ENCODE data around the gene ADD3. TPM values are rescaled to one million over a fixed set of nuclear protein-coding genes. Genes with fewer than 3 reads are reported as not detected.
"Not testable (repeated sequence)": the region's sequence is repeated elsewhere in the genome, so short reads cannot be mapped to it uniquely, and the experiment has no call there.

The ADD3 gene
- total RNA-seq, 1 donor from 2014 or later, result 401 TPM

DNA sequence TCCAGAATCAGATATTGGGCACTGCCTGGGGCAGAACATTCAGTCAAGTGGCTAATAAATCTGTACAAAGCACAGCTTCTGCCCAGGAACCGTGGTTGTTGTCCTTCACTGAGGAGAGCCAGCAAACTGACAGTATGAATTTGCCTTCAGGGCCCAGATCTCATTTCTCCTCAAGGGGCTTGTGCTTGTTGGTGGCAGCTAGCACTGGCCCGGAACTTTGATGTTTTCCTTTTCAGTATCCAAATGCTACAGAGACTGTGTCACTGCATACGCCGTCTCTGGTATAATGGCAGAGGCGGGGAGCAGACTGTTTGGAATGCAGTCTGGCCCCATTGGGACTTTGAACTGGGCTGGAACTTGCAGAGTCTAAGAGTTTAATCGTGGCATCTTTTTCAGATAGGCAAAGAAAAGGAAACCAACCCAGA, 30.4 kb upstream of the ADD3 start:
- no peak for DNase-seq

DNA sequence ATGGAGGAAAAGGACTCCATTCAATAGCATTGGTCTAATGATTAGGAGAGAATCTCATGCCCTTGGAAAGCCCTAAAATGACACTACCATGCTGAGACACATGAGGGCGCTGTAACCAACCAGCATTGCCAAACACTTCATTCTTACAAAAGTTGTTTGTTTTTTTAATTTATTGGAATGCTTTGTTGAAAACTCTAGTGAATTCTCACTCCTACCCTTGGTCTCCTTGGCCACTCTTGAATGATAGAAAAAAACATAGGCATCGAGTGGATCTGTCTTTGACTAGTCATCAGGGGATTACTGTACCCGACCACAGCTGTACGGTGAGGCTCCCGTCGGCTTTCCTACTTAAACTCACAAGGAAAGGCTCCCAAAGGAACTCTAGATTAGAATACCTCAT, 29.3 kb upstream of the ADD3 start:
- peak; percentile 75 for DNase-seq

DNA sequence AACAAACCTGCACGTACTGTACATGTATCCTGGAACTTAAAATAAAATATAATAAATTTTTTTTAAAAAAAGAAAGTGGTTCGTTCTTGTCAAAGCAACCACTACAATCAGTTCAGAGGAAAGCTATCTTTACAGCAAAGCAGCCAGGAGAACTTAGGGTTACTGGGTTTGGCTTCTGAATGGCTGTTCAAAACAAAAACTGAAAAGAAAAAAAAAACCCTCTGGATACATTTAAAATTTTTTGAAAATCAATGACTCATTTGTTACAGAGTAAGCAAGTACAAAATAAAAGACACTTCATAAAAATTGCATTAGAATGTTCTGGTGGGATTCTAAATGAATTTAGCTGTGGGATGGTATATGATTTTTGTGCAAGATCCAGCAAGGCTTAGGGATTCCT, 28.6 kb upstream of the ADD3 start:
- DNase-seq, result no peak

DNA sequence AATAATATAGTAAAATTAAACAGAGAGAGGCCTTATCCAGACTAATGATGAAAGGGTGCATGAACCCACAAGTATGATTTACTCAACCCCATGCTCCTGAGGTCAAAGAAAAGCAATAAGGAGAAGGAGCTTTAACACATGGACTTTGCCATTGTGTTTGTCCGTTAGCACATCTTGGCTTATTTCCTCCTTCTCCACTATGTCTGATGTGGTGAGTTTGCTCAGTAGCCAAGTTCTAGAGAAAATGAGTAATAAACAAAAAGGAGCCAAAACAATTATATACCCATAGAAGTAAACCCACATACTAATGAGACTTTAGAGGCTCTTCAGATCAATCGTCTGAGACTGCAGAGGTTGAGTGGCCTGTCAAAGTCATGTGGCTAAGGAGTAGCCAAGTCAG, 26.1 kb upstream of the ADD3 start:
- no peak for DNase-seq

DNA sequence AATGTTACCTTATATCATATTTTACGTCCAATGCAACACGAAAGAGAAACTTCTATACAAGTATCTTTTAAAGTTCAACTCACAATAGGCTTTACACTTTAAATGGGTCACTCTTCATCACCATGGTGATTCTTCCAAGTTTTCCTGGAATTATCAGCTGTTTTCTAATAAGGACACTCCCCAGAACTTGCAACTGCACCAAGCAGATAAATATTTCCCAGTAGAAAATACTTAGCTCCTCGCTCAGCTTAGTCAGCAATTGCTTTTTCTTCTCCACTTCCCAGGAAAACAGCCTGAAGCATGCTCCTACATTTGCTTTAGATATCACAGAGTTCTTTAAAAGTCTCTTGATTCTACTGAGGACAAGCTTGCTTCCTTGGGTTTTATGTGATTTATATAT, 25.7 kb upstream of the ADD3 start:
- DNase-seq, result no peak

DNA sequence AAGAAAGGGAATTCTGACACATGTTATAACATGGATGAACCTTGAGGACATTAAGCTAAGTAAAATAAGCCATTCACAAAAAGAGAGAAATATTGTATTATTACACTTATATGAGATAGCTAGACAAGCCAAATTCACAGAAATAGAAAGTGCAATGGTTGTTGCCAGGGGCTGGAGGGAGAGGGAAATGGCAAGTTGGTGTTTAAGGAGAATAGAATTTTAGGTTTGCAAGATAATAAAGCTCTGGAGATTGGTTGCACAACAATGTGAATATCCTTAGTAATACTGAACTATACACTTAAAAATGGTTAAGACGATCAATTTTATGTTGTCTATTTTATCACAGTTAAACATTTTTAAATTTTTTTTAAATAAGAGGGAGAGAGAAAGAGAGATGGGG, 25.0 kb upstream of the ADD3 start:
- DNase-seq, result no peak

DNA sequence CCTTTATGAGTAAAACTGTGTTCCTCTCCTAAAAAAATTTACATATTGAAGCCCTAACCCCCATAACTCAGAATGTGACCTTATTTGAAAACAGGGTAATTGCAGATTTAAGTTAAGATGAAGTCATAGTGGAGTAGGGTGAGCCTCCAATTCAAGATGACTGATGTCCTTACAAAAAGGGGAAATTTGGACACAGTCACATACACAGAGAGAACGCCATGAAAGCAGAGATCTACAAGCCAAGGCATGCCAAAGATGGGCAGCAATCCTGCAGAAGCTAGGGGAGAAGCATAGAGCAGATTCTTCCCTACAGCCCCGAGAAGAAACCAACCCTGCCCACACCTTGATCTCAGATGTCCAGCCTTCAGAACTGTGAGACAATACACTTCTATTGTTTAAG, 23.8 kb upstream of the ADD3 start:
- DNase-seq, result no peak

DNA sequence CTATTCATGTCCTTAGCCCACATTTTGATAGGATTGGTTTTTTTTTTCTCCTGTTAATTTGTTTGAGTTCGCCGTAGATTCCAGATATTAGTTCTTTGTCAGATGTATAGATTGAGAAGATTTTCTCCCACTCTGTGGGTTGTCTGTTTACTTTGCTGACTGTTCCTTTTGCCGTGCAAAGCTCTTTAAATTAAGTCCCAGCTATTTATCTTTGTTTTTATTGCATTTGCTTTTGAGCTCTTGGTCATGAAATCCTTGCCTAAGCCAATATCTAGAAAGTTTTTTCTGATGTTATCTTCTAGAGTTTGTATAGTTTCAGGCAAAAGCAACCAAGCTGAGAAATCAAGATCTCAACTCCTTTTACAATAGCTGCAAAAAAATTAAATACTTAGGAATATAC, 22.0 kb upstream of the ADD3 start:
- not testable (repeated sequence) for DNase-seq

DNA sequence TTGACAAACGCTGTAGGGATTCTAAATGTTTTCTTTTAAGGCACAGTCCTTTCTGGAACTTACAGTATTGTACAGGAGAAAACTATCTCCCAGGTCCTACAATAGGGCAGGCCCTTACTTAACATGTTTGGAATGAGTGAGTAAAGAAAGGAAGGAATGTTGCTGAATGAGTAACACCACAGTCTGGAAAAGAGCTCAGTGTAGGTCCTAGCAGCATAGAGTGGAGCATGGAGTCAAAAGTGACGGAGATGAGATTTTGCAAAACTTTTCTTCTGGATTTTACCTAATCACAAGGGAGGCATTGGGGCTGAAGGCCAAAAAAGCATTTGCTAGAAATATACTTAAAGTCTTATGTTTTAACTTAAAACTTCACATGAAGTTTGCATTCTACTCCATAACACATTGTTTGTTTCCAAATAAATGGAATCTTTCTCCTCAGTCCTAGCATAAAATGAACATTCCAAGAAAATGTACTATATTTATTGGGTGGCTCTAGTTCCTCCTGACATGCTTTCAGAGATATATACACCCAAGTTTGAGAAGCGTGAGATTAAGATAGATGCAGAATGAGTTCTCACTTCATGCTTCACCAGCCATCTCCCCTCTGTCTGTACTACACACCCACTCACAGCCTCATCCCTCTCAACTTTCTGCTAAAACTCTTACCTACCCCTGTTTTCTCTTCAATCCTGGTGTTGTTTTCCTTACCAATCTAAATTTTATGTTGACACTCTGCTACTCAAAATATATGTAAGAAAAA, 20.2 kb upstream of the ADD3 start:
- DNase-seq, result no peak

DNA sequence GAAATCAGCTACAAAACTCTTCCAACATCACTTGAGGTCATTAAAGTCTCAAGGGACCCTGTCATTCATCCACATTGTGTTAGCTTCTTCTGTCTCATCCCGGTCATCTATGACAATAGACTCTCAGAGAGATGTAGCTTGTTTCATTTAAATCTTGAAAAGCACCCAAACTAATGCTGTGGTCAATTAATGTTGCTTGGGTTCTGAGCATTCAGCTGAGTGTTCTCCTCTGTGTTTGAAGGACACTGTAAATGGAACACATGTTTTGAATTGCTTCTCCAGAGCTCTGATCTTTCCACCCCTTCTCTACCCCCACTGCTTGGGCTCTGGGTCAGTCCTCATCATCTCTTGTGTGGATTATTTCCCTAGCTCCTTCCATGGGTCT, 19.6 kb upstream of the ADD3 start:
- DNase-seq, result no peak

DNA sequence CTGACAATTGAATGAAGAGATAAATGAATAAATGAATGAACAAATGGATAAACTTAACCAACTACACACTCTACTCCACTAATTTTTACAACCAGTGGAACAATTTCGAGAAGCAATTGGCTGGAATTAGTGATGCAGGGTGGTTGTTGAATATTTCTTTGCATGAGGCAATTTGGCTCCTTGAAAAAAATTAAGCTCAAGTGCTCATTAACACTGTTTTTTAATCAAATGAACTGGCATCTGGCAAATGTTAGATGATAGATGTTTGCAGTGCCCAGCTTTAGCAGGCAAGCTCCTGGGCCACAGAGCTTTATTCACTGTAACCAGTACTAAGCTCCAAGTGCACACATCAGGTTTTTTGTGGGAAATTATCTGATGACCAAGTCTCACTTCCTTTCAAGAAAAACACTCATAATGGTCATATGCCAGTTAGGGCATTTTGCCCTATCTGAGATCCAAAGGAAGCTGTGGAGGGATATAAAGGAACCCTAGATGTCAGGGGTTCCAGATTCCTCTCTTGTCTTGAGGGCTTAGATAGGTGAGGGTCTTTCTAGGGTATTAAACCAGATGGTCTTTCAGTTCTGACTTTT, 16.4 kb upstream of the ADD3 start:
- peak; percentile 28 for DNase-seq

DNA sequence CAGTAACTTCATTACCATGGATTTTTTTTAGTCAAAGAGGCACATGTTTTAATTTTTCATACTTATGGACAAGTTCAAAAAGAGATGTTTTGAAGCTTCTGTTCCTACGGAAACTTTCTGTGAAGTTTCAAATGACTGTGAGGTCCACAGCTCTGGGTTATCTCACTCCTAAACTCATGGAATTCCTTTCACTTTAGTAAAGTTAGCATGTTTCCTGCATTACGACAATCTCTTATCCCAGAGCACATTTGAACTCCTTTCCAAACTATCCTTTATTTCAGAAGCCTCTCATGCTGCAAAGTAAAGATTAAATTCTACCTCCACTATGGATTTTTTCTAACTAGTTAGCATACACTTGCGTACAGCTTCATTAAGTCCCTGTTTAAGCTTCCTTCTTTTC, 15.3 kb upstream of the ADD3 start:
- peak; percentile 35 for DNase-seq

DNA sequence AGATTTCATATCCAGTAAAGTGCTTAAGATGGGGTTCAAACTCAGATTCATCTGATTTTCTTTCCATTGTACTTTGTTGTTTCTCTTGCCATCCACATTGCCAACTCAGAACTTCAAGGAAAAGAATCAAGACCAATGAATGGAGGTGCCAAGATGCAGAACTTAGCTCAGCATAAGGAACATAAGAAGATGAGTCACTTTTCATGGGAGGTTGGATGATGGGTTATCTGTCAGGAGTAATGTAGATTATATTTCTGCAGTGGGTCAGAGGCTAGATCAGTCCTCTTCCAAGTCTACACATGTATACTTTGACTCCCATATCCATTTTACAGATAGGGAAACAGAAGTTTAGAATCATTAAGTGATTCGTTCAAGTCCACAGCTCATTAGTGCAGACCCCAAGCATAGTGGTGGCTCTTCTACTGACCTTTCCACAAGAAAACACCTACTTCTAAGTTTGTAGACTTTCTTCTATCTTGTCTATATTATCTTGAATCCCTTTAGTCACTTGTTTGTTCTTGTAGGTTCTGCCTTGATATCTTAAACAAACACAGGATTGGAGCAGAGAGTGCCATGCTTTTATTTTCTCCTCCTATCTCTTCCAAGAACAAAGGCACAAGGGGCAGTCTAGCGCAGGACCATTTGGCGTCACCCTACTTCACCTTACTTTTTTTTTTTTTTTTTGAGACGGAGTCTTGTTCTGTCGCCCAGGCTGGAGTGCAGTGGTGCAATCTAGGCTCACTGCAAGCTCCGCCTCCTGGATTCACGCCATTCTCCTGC, 14.0 kb upstream of the ADD3 start:
- DNase-seq, result no peak

DNA sequence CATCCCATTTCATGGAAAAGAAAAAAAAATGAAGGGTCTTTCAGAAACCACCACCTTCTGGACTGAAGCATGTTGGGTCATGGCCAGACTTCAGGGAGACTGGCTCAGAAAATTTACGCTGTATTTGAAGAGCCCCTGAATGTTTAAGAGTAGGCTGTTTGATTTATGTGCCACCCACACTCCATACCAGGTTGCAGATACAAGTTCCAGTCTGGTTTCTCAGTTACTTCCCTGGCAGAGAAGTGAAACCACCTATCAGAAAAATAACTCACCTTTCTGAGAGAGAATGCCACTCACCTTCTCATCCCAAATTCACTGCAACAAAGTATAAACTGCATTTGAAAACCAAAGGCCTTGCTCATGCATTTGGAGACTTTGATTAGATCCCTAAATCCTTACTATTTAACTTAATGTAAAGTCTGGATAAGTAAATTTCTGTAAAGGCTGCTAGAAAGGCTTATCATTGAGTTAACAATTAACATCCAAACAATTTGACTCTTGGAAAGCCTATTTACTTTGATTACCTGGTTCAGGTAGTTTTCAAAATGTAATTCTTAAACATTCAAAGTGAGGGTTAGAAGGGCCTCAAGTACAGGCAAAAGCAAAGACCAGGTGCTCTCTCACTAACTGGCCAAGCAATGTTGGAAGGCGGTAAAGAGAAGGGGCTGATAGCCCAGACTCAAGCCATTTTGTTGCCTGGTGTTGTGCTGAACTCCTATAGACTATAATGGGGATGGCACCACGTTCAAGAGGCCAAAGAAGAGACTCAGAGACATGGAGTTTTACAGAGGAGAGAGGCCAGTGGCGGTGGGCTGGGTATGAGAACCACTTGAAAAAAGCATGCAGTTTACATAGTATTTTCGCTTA, 12.8 kb upstream of the ADD3 start:
- DNase-seq, result no peak

DNA sequence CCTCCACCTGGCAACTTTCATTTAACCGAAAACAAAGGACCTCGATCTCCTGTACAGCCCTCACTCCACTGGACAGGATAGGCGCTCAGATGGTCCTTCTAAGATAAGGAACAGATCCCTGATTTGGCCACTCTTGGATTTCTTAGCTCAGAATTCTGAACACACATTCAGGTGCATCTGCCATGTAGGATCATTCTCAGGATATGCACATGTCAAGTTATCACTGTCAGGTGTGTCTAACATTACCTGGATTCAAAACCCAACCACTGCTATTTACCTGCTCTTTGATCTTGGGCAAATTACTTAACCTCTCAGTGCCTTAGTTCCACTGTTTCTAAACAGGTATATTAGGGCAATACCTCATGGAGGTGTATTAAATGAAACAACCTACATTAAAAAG, 12.2 kb upstream of the ADD3 start:
- DNase-seq, result no peak

DNA sequence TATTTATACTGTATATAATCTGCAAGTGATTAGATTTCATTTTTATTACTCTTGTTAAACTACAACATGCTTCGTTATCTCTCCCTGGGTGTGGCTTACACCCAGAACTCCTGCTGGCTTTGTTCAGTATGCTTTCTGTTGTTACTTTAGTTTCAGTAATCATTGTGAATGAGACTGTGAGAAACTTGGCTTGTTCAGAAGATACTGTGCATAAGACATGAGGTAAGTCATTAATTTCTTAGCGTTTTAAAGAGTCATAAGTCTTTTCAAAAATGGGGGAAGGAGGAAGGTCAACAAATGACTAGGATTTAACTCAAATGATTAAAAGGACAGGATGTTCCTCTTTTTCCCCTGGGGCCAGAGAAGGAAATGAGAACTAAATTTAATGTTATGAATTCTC, 11.6 kb upstream of the ADD3 start:
- DNase-seq, result no peak

DNA sequence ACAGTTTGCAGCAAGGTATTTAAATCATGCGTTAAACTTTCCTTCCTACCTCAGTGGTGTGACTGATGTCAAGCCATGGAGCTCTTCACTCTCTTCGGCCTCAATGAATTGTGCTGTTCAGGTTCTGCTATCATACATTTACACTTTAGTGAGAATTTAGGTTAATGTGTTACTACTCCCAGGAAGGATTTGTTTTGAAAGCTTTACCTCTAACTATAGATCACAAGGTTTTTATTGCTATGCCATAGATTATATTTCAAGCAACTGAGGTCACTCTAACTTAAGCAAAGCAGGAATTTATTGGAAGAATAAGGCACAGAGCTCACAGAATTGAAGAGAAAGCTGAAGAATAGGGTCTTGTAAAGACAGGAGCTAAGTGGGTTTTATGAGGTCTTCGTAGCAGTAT, 11.0 kb upstream of the ADD3 start:
- no peak for DNase-seq

DNA sequence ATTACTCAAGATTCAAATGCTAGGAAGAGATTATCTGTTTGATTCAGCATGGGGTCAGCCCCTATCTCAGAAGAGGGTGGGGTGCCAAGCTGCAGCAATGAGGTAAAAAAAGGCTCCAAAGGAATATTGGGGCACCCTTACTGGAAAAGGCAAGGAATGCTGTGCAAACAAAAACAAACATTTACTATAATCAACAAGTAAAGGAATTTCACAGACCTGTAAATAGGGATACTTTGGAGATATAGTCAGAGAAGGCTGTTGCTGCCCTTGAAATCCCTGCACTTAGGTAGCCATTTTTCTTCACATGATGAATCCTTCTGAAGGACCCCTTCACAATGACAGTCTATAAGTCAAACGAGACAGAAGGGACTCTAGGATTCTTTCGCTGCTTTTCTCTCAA, 10.6 kb upstream of the ADD3 start:
- no peak for DNase-seq

DNA sequence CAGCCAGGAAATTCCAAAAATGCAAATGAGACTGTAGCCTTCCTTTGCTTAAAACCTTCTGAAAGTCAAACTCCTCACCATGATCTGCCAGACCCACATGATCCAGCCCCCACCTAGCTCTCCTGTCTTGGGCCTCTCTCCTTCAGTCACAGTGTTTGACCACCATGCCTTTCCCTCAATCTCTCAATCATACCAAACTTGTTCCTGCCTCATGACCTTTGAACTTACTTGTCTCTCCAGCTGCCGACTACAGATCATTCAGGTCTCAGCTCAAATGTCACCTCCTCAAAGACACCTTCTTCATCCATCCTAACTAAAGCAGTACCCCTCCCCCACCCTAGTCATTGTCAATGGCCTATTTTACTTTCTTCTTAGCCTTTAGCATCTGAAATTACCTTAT, 9.3 kb upstream of the ADD3 start:
- DNase-seq, result no peak

DNA sequence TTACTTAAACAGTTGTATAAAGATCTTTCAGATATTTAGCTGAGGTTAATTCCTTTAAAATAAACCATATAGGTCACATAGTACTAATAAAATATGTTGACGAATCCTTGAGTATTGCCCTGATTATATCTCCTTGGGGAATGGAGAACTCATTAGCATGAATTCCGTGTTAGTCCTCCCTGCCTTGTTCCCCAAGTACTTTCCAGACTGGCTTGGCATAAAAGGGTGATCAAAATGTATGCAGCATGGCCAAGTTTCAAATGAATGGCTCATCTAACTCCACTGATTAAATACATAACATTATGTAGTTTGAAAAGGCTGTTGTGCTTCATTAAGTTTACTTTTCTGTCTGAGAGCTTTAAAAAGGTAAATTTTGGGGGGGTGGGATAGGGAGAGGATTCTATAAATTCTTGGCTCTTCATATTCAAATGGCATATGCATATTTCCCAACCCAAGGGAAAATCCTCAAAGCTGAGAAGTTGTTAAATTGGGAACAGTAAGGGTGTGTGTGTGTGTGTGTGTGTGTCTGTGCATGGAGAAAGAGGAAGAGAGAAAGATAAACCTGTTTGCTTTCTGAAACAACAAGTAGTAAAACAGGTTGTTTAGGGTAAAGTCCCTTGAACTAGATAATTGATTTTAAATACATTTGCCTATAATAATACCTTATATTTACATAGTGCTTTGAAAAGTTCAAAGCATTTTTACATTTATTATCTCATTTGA, 4.8 kb upstream of the ADD3 start:
- no peak for DNase-seq

DNA sequence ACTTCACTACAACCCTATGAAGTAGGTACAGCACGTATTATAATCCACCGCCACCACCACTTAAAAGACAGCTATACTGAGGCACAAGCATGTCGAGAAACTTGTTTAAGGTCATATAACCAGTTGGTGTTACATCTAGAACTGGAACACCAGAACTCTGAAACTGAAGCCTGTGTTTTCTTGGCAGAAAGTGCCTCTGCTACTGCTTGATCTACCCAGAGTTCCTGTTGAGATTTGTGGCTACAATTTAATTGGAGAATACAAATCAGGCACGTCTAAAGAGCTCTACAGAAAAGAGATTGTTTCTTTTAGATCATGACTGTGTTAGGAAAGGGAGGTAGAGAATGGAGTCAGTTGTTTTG, 4.3 kb upstream of the ADD3 start:
- no peak for DNase-seq

DNA sequence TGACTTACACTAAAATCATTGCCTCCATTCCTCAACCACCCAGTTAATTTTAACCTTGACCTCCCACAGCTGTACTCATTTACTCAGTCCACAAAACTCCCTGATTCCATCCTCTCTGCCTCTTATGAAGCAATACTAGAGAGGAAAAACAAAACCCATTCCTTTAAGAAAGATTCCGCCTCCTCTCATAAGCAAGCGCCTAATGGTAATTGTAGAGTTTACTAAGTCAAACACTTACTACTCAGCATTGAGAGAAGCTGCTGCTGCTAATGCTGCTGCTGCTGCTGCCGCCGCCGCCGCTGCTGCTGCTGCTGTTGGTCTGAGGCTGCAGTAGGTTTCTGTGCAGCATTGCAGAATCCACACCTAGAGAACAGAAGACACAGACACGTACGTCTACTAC, 2.1 kb upstream of the ADD3 start:
- DNase-seq, result no peak
